Suppressor macrophage treated with lipopolysaccharide for 4 hours (primary cell): ENCODE data around the gene ADD1.
"Not testable (repeated sequence)": the region's sequence is repeated elsewhere in the genome, so short reads cannot be mapped to it uniquely, and the experiment has no call there.

Experiments used
- DNase-seq: peaks from one replicate; pipeline ENCODE4 v3.0.0-alpha.2; 2020

ADD1 gene

GRCh38 chr4:2948895-2949781 is 105.5 kb downstream of the ADD1 start:
- peak; percentile 29 for DNase-seq

- no peak for DNase-seq
These were observed 106.1 kb downstream of the ADD1 start for GRCh38 chr4:2949782-2950125.

- DNase-seq: no peak
These were observed 106.8 kb downstream of the ADD1 start for GRCh38 chr4:2950221-2950989.

- DNase-seq: no peak
These were observed 109.9 kb downstream of the ADD1 start for GRCh38 chr4:2953496-2953895.

GRCh38 chr4:2954358-2955185 is 110.9 kb downstream of the ADD1 start:
- DNase-seq: no peak

DNA sequence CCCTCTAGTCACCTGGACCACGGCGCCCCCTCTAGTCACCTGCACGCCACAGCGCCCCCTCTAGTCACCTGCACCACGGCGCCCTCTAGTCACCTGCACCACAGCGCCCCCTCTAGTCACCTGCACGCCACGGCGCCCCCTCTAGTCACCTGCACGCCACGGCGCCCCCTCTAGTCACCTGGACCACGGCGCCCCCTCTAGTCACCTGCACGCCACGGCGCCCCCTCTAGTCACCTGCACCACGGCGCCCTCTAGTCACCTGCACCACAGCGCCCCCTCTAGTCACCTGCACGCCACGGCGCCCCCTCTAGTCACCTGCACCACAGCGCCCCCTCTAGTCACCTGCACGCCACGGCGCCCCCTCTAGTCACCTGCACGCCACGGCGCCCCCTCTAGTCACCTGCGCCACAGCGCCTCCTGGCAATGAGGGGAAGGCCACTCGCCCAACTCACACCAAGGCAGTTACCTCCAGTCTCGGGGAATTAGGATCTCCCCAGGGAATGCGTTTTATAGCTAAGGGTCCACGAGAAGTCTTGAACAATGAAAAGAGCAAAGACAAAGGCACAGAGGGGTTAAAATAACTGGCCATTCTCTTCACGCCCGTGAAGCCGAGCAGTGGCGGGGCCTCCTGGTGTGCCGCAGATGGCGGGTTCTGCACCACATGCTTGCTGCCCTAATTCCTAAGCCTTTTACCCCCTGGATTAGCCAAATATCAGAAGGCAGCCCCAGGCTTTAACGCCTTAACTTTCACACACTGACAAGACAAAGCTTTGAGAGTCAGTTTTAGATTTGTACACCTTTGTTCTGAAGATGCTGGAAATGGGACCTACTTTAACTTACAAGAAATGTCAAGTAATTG is 111.8 kb downstream of the ADD1 start:
- not testable (repeated sequence) for DNase-seq

- no peak for DNase-seq
These were observed 114.8 kb downstream of the ADD1 start for GRCh38 chr4:2958446-2958845.

GRCh38 chr4:2960450-2960849 is 116.8 kb downstream of the ADD1 start:
- DNase-seq: not testable (repeated sequence)

DNA sequence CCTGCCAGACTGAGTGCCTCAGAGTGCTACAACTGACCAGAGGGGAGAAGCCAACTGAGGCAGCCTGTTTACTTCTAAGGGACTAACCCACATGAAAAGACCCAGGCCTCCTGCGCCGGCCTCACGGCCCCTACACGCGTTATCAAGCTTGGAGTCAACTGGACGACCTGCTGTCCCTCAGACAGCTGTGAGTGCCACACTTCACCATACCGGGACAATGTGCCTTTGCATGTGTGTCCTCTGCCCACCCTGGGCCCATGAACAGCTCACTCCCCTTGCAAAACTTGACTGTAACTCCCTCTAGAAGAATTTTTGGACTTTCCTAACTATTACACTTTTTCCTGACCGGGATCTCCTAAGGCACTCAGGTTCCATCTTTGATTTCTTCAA is 117.8 kb downstream of the ADD1 start:
- no peak for DNase-seq

- DNase-seq: no peak
These were observed 118.3 kb downstream of the ADD1 start for GRCh38 chr4:2961811-2962441.

DNA sequence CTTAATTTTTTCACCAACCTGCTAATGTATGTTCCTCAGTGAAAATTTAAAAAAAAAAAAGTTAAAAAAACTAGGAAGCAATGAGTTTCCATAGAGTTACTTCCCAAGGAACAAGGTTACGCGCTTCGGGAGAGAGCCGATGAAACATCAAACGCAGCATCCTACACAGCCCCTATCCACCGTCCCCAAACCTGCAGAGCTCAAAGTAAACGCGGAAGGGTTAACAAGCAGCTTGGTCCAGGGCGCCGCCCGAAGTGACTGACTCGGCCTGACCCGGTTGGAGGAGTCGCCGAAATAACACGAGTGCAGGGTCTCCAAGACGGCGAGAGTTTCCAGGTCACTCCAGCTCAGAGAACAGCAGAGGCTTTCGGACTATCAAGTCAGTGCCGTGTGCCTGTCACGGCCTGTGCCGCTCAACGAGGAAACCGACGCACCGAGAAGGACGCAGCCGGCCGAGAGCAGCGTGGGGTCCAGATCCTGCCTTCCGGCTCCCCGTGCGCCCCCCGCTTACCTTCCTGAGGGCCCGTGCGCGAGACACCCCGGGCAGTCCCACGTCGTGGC is 119.0 kb downstream of the ADD1 start:
- DNase-seq: peak; percentile 44

DNA sequence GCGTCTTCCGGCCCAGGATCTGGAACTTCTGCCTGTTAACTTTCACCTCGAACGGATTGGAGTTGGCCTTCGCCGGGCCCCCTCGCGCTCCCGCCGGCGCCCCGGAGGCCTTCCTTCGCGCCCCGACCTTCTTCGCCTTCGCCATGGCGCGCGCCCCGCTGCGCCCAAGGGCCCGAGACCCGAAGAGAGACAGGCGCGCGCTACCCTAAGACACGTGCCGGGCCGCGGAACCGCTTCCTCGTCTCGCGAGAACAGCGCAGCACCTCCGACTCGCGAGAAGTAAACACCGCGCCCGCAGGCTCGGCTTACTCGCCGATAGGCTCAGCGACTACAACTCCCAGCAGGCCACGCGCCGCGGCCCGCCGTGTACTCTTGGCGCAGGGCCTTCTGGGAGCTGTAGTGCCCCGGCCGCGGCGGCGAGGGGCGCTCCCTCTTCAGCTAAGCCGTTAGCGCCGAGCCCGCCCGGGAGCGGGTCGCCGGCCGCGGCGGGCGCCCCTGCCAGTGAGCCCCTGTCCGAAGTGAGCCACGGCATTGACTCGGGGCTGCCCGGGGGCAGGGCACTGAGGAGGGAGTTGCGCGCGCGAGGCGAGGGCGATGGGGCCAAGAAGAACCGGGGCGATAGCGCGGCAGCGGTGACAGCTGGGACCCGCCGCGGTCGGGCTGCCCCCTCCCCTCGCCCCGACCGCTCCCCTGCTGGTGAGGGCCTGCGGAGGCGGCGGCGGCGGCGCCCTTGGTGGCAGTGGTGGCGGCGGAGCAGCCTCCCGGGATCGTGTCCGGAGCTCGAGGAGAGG is 119.7 kb downstream of the ADD1 start, which contains the start of the genes GRK4 and NOP14:
GRK4 (plus strand) TSS at position 397 of the 791 bp plus-strand sequence. CDS start 500 bp downstream, outside the sequence.
NOP14 (minus strand) TSS at position 232 of the 791 bp plus-strand sequence; CDS start at position 145, 87 bp downstream.
- DNase-seq: peak; percentile 99

GRCh38 chr4:2963966-2964471 is 120.4 kb downstream of the ADD1 start:
- DNase-seq: peak; percentile 12

DNA sequence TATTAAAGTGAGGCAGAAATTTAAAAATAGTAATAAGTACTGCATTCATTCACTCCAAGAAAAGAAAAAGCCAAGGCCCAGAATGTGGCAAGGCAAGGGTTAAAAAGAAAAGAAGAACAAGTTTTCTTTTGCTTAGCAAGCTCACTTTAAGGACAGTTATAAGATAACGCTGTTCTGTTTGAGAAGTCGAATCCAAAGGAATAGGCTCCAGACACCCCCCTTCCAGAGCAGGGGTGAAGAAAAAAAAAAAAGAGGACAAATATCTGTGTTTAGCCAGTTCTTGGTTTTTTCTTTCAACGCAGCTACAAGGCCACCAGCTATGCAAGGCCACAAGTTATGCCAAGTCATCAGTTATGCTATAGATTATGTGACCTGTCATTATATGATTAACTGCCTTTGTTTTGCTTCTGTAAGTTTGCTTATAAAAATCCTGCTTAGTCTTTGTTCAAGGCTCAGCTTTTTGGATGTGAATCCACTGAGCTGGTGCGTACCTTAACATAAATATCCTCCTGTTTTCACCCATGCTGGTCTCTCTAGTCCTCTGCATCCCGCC is 121.1 kb downstream of the ADD1 start:
- no peak for DNase-seq

GRCh38 chr4:2965262-2965661 is 121.6 kb downstream of the ADD1 start:
- DNase-seq: no peak

DNA sequence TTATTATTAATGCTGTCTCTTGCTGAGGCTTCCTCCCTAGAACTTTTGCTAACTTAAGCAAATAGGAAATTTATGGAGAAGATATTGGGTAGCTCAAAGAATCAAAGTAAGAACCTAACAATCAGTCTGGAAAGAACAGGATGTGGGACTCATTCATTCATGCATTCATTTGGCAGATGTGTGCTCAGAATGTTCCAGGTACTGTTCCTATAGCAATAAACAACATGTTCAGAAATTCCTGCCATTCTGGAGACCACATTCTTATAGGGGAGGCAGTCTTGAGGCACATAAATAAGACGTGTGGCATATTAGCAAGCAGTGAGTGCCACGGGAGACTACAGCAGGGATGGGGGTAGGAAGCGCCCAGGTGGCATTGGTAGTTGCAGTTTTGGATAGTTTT is 124.7 kb downstream of the ADD1 start:
- no peak for DNase-seq

DNA sequence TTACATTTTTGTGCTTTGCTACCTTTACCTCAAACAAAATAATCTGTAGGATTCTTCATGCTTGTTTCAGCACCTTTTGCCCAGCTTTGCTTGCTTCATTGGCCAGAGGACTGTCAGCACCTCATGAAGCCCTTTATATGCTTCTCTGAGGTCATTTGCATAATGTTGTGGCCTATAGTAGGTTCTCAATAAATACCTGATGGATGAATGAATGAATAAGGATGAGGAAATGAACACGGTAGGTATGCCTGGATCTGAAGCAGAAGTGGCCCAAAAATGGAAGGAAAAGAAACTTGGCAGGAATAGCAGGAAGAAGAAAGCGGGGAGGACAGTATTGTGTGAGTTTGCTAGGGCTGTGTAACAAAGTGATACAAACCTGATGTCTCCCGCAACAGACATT is 127.6 kb downstream of the ADD1 start:
- no peak for DNase-seq

DNA sequence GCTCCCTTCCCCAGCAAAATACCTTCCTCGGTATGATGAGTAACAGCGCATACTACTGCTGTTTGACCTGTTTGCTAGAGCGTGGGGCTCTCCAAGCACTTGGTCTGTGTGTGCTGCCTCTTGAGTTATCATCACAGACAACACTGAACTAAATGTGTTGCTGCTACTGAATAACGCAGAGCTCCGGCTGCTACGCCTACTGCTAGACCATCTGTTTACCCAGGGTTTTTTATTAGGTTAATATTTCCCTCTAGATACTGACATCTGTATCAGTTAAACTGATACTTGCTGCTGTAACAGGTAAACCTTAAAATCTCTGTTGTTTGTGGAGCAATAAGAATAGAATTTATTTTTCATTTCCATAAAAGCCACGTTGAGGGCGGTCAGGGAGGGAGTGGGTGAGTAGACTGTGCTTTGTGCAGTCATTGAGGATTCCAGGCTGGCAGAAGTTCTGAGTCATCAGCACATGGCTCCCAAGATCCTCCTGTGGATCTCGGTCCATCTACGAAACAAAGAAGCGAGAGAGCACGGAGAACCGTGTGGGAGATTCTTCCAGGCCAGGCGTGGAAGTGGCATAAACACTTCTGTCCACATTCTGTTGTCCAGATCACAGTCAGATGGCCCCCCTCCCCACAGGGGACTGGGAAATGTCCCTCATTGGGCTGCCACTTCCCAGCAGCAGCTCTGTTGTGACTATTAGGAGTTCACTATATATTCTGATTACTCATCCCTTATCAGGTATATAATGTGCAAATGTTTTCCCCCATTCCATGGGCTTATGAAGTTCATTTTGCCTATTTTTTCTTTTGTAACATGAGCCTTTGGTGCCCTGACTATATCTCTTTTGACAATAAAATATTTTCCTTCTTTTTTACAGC is 133.8 kb downstream of the ADD1 start:
- peak; percentile 36 for DNase-seq
